Loucy (cell line): Measurements from ENCODE around the gene SYF2.
"Not testable (repeated sequence)": the region's sequence is repeated elsewhere in the genome, so short reads cannot be mapped to it uniquely, and the experiment has no call there.

ENCODE experiments used
- CTCF ChIP-seq: fragments of 200-600 bp; sonication (generic); conservative IDR thresholded peaks from 2 replicates; pipeline ENCODE4 v1.5.1; 2014; ENCODE audit warnings: mild to moderate bottlenecking, antibody characterized with exemption, low read length
- EZH2phosphoT487 ChIP-seq: fragments of 200-600 bp; IDR thresholded peaks from 2 replicates; pipeline ENCODE4 v1.6.1; 2018; ENCODE audit warnings: antibody characterized with exemption, mild to moderate bottlenecking, moderate library complexity, borderline replicate concordance

- TF ChIP-seq EZH2phosphoT487, CTCF: not testable (repeated sequence)
Measured at GRCh38 chr1:25278790-25279189, 46.5 kb upstream of the SYF2 start.
